HG03103 (cell line): Measurements from ENCODE around the gene PDHX.

ENCODE experiments used
- ATAC-seq: cut with Tn5 transposase; IDR thresholded peaks from one replicate; pipeline ENCODE4 v1.9.1; 2021; ENCODE audit warnings: low read depth; ENCODE audit not compliant: unreplicated experiment

Gene PDHX

DNA sequence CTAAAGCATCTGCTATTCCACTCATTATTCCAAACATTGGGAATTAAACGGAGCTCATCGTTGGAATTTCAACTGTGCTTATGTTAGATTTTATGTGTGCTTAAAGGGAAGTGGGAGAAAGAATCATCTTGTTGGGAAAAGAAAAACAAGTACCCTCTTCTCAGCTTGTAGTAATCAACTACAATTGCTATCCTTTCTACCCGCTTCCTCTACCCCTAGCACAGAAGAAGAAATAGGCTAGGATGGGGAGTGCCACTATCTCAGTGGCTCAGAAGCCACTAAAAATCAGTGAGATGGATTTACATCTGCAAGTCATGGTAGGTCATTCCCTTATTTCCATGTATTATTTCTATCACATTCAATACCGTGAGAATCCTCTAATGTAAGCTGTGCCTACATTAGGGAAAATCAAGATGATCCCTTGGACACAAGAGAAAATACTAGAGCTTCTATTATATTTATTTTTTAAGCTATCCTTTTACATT, 124.7 kb downstream of the PDHX start:
- ATAC-seq: no peak

DNA sequence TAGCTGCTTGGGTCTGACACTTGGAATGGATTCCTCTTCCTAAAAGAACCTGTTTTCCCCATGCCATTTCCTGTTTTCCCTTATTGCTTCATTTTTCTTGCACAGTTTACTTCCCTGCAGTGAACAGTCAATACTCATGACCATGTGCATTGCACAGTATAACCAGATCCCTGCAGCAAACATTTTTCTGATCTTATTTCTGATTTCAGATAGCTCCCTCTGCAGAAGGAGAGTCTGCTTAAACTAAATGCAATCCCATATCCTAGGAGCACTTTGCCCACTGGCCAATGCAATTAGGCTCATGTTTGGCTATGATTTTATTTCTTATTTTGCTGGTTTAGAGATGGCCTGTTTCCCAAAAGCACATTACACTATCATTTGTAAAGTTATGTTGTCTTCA, 125.8 kb downstream of the PDHX start:
- ATAC-seq: no peak

DNA sequence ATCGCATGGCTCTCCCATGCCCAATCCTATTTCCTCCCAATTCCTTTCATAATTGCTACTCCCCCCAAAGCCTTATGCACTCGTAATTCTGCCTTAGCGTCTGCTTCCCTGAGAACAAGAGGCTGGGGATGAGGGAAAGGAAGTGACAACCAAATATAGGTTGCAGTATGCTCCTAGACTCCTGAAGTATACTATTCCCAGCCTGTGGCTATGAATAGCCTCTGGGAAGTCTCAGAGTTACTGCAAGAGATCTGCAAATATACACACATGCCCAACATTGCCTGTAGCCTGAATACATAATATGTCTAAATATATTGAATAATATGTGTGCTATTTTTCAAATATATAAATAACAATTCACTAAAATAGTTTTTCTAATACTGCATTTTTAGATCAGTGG, 126.5 kb downstream of the PDHX start:
- ATAC-seq: no peak

DNA sequence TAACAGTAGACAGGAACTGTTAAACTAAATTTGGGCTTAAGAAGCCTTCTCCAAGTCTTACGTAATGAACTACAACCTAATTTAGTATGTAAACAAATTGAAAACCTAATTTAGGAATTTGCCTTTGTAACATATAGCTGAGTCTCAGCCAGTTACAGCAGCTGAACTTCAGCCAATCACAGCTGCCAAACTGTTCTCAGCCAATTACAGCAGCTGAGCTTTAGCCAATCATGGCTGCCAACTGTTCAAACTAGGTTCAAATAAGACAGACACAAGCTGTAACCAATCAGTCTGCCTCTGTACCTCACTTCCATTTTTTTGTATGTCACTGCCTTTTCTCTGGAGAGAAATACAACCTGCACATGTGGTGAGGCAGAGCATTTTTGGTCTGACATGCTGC, 127.5 kb downstream of the PDHX start:
- no peak for ATAC-seq

DNA sequence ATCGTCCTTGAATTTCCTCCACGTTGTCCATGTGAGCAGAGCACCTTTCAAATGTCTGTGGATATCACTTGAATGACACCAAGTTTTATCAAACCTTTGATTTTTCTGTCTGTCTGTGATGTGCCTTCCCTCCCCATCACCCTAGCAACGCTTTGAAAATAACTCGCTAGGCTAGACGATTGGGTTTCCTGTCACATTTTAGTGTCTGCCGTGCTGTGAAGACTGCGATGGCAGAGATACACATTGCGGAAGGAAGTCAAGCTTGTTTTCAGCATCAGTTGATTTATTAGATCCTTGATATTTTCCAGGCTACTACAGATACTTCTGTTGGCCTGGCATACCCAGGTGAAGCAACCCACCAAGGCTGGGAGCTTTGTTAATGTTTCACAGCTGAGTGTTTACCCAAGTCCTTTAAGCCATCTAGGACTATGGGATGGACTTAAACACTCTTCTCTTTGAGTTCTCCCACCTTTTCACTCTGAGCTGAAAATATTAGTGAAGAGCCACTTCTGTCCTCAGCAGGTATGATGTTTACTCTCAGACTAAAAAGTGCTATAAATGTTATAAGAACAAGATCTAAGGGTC, 128.9 kb downstream of the PDHX start:
- peak; percentile 61 for ATAC-seq
